ENCODE results near the gene ELOVL3. TPM values are rescaled to one million over a fixed set of nuclear protein-coding genes. Genes with fewer than 3 reads are reported as not detected.
A peak's percentile ranks its signal among the peaks of the same experiment; 100 is the strongest.

ELOVL3 gene
- total and polyA plus RNA-seq, 10 of the 15 experiments (the other 5 are each of a cell fraction or from before 2014, with no cell fraction given) = 0.10 to 0.18 (median 0.11) TPM; not detected in 7

DNA sequence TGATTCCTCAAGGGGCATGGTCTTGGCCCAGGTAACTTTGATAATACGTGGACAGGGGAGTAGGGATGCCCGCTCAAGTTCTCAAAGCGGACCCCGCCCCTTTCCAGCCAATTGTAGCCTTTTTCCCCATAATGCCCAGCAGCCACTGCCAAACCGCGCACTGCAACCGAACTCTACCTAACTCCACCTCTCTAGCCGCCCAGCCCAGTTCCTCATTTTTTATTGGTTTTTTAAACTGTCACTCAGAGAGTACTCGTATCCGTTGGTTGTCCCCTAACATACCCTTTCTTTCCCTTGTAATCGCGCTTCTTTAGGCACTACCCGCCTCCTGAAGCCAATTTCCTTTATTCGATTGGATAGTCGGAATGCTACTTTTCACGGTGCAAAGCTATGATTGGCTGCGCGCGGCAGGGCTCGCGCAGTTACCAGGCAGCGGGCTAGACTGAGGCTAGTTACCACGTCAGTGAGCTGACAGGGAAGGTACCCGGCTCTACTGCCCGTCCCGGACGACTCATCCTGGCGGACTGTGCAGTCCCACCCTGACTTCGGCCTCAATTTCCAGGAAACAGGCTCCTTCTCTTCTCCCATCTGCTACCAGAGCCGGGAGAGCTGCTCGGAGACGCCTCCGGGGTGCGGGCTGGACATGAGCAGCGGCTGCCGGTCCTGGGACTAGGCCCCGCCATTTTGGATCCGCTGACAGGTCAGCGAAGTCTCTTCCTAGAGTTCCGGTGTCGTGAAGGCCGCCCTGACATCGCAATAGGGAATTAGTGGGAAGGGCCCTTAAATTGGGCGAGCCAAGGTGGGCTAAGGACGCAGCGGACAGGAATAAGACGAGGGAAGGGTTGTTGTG lies 19.2 kb downstream of the ELOVL3 start, which contains the start of gene GBF1 (continued):
- TF ChIP-seq, protein P1, sequence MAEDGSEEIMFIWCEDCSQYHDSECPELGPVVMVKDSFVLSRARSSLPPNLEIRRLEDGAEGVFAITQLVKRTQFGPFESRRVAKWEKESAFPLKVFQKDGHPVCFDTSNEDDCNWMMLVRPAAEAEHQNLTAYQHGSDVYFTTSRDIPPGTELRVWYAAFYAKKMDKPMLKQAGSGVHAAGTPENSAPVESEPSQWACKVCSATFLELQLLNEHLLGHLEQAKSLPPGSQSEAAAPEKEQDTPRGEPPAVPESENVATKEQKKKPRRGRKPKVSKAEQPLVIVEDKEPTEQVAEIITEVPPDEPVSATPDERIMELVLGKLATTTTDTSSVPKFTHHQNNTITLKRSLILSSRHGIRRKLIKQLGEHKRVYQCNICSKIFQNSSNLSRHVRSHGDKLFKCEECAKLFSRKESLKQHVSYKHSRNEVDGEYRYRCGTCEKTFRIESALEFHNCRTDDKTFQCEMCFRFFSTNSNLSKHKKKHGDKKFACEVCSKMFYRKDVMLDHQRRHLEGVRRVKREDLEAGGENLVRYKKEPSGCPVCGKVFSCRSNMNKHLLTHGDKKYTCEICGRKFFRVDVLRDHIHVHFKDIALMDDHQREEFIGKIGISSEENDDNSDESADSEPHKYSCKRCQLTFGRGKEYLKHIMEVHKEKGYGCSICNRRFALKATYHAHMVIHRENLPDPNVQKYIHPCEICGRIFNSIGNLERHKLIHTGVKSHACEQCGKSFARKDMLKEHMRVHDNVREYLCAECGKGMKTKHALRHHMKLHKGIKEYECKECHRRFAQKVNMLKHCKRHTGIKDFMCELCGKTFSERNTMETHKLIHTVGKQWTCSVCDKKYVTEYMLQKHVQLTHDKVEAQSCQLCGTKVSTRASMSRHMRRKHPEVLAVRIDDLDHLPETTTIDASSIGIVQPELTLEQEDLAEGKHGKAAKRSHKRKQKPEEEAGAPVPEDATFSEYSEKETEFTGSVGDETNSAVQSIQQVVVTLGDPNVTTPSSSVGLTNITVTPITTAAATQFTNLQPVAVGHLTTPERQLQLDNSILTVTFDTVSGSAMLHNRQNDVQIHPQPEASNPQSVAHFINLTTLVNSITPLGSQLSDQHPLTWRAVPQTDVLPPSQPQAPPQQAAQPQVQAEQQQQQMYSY (CRISPR knock-in tag; IDR thresholded peaks at IDR 0.05) = no peak
- no peak for TF ChIP-seq TARDBP (IDR thresholded peaks at IDR 0.05; ENCODE audit: borderline replicate concordance)
- peak; percentile 87 for TF ChIP-seq ZNF622 (IDR thresholded peaks at IDR 0.05)
- TF ChIP-seq PAX8 (IDR thresholded peaks at IDR 0.05) = no peak
- TF ChIP-seq HDAC6 (IDR thresholded peaks at IDR 0.05; ENCODE audit: unreplicated experiment) = no peak
- peak; percentile 75; the same call in 1 of the 2 replicates for TF ChIP-seq TAF1 (IDR thresholded peaks at IDR 0.05; ENCODE audit: borderline replicate concordance, low read depth, low read length)
- peak; percentile 88 for TF ChIP-seq NFYB (IDR thresholded peaks at IDR 0.05; ENCODE audit: insufficient read depth, low read depth, low read length)
- no peak for TF ChIP-seq RAD51 (IDR thresholded peaks at IDR 0.05)
- TF ChIP-seq SMARCA5 (IDR thresholded peaks at IDR 0.05) = 0 out of 2 replicates have a peak, but pooled peaks have one; percentile 27
- TF ChIP-seq NR2C2 (IDR thresholded peaks at IDR 0.05; ENCODE audit: borderline replicate concordance, control insufficient read depth, insufficient read length, low read depth) = no peak
- no peak for TF ChIP-seq EZH2 (IDR thresholded peaks at IDR 0.05; ENCODE audit: borderline replicate concordance, control insufficient read depth, low read depth, low read length)
- no peak for TF ChIP-seq IRF4 (IDR thresholded peaks at IDR 0.05; ENCODE audit: low read depth, low read length)
